ENCODE data around the gene ELFN2. TPM values are rescaled to one million over a fixed set of nuclear protein-coding genes. Genes with fewer than 3 reads are reported as not detected.

ELFN2 gene
- total and polyA plus RNA-seq, 2 of the 13 experiments (the other 11 are each of a cell fraction or from before 2014, with no cell fraction given) = 0.01 TPM; not detected in 1

GRCh38 chr22:37462983-37463382 lies 35.7 kb upstream of the ELFN2 start (continued):
- TF ChIP-seq ZUFSP (CRISPR knock-in tag; IDR thresholded peaks at IDR 0.05; ENCODE audit: borderline replicate concordance) = no peak
- TF ChIP-seq ZNF431 (CRISPR knock-in tag; IDR thresholded peaks at IDR 0.05; ENCODE audit: borderline replicate concordance, low read depth) = no peak
- TF ChIP-seq ZNF280D (CRISPR knock-in tag; IDR thresholded peaks at IDR 0.05) = no peak
- TF ChIP-seq KLF16 (CRISPR knock-in tag; IDR thresholded peaks at IDR 0.05) = 0 out of 4 replicates have a peak, but pooled peaks of 1 of the 2 experiments have one; percentile 24
- peak; percentile 24; the same call in 1 of the 2 replicates for TF ChIP-seq HOXA5 (CRISPR knock-in tag; IDR thresholded peaks at IDR 0.05)
- TF ChIP-seq SAP130 (CRISPR knock-in tag; IDR thresholded peaks at IDR 0.05; ENCODE audit: low read depth) = peak; percentile 37; the same call in 1 of the 2 replicates
- TF ChIP-seq RXRB (CRISPR knock-in tag; IDR thresholded peaks at IDR 0.05; ENCODE audit: borderline replicate concordance) = peak; percentile 50; the same call in 1 of the 2 replicates
- TF ChIP-seq RARA (CRISPR knock-in tag; IDR thresholded peaks at IDR 0.05) = peak; percentile 30; the same call in 1 of the 2 replicates
- TF ChIP-seq ZBTB46 (CRISPR knock-in tag; IDR thresholded peaks at IDR 0.05; ENCODE audit: borderline replicate concordance) = no peak
- TF ChIP-seq ZKSCAN5 (CRISPR knock-in tag; IDR thresholded peaks at IDR 0.05) = 0 out of 2 replicates have a peak, but pooled peaks have one; percentile 44
- TF ChIP-seq ZSCAN9 (CRISPR knock-in tag; IDR thresholded peaks at IDR 0.05; ENCODE audit: borderline replicate concordance) = peak; percentile 69; the same call in 1 of the 2 replicates
- TF ChIP-seq ZNF160 (CRISPR knock-in tag; IDR thresholded peaks at IDR 0.05) = no peak
- peak; percentile 51; the same call in 1 of the 2 replicates for TF ChIP-seq ZNF441 (CRISPR knock-in tag; IDR thresholded peaks at IDR 0.05; ENCODE audit: borderline replicate concordance)
- TF ChIP-seq SMAD3 (CRISPR knock-in tag; IDR thresholded peaks at IDR 0.05) = 0 out of 2 replicates have a peak, but pooled peaks have one; percentile 30
- TF ChIP-seq ZBTB20 (CRISPR knock-in tag; IDR thresholded peaks at IDR 0.05; ENCODE audit: borderline replicate concordance, low read depth) = 0 out of 2 replicates have a peak, but pooled peaks have one; percentile 28
- 0 out of 2 replicates have a peak, but pooled peaks have one; percentile 19 for TF ChIP-seq ARID5B (CRISPR knock-in tag; IDR thresholded peaks at IDR 0.05)

All from HepG2 (cell line).